Kidney capillary endothelial cell (primary cell): ENCODE measurements around the gene GAL3ST3.
"Not testable (repeated sequence)": the region's sequence is repeated elsewhere in the genome, so short reads cannot be mapped to it uniquely, and the experiment has no call there.

ENCODE experiments used
- DNase-seq: peaks from one replicate; pipeline ENCODE4 v3.0.0-alpha.2; 2018; ENCODE audit warnings: low spot score

Gene GAL3ST3

GRCh38 chr11:66048547-66049323 lies at the start of gene GAL3ST3:
Gene GAL3ST3 (minus strand): TSS chr11:66049161. CDS start chr11:66045415, 3,746 bp downstream.
- no peak for DNase-seq

GRCh38 chr11:66092125-66092524 lies 43.2 kb upstream of the GAL3ST3 start:
- DNase-seq, result not testable (repeated sequence)

- DNase-seq, result no peak
These were observed 41.3 kb upstream of the GAL3ST3 start for GRCh38 chr11:66090288-66090687.

- no peak for DNase-seq
These were observed 40.1 kb upstream of the GAL3ST3 start for GRCh38 chr11:66089067-66089466.

GRCh38 chr11:66087148-66087908 lies 38.4 kb upstream of the GAL3ST3 start:
- no peak for DNase-seq

- DNase-seq, result no peak
These were observed 36.0 kb upstream of the GAL3ST3 start for GRCh38 chr11:66084821-66085475.

GRCh38 chr11:66083767-66084166 lies 34.8 kb upstream of the GAL3ST3 start:
- no peak for DNase-seq

- DNase-seq, result no peak
These were observed 34.2 kb upstream of the GAL3ST3 start for GRCh38 chr11:66082946-66083698.

- DNase-seq, result no peak
These were observed 32.5 kb upstream of the GAL3ST3 start for GRCh38 chr11:66081505-66081904.

GRCh38 chr11:66080055-66080817 lies 31.3 kb upstream of the GAL3ST3 start:
- DNase-seq, result no peak

- DNase-seq, result not testable (repeated sequence)
These were observed 30.0 kb upstream of the GAL3ST3 start for GRCh38 chr11:66078949-66079348.

GRCh38 chr11:66077927-66078326 lies 29.0 kb upstream of the GAL3ST3 start:
- DNase-seq, result no peak

- DNase-seq, result no peak
These were observed 27.6 kb upstream of the GAL3ST3 start for GRCh38 chr11:66076561-66076960.

- no peak for DNase-seq
These were observed 26.3 kb upstream of the GAL3ST3 start for GRCh38 chr11:66075273-66075672.

- no peak for DNase-seq
These were observed 24.7 kb upstream of the GAL3ST3 start for GRCh38 chr11:66073669-66074068.

- DNase-seq, result no peak
These were observed 23.6 kb upstream of the GAL3ST3 start for GRCh38 chr11:66072518-66072917.

- no peak for DNase-seq
These were observed 23.1 kb upstream of the GAL3ST3 start for GRCh38 chr11:66072081-66072480.

- DNase-seq, result no peak
These were observed 22.4 kb upstream of the GAL3ST3 start for GRCh38 chr11:66071381-66071801.

GRCh38 chr11:66070604-66071380 lies 21.8 kb upstream of the GAL3ST3 start:
- DNase-seq, result no peak
